ENCODE measurements around the gene EHMT1.

The EHMT1 gene

DNA sequence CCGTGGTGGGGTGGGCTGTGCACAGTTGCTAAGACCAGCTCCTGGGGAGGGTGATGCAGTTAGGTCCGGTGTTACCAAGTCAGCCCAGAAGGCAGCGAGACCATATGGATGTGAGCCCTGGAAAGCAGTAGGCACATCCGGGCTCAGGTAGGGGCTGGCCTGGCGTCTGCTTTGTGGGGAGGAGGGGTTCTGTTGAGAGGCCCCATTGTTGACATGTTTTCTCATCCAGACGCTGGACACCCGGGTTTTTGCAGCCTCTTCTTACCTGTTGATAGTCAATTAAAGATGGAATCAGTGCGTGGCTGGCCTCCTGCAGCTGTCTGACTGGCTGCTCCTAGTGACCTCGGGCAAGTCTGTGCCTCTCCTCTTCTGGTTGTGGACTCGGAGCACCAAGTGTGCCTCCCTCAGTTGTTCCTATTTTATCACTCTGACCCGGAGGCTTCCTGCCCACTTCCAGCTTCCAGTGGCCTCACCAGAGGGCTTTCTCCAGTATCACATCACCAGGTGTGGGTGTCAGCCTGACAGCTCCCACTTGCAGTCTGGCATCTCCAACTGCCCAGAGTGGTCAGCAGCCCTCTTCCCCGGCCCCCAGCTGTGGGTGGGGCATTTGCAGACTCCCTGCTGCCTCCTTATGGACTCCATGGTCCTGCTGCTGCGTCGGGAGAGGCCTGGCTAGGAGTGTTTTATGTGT, 90.8 kb downstream of the EHMT1 start:
- Histone ChIP-seq H3K4me3 (ENCODE audit: low read depth, low read length, poor library complexity, severe bottlenecking) (no peak overlapping the region), H3K4me2 (ENCODE audit: low read length) (no peak overlapping the region), H3K27me3 (ENCODE audit: insufficient read depth, low read length) (no peaks in the 10 kb centered on the region), H3K9ac (ENCODE audit: low read length) (no peak overlapping the region), H3K4me1 (ENCODE audit: insufficient read depth, low read length, severe bottlenecking) (peaks cover 18% of the 10 kb centered on the region), H4K20me1 (ENCODE audit: insufficient read depth, low read length) (no peaks in the 10 kb centered on the region), H2AFZ (ENCODE audit: low read length) (no peak overlapping the region), H3F3A (ENCODE audit: insufficient read depth, low read length) (no peaks in the 10 kb centered on the region; the same call in 1 of the 2 replicates), H3K36me3 (ENCODE audit: insufficient read depth, low read length) (peaks cover 52% of the 10 kb centered on the region), H3K27ac (ENCODE audit: low read depth, low read length, poor library complexity, severe bottlenecking) (no peak overlapping the region), H3K79me2 (ENCODE audit: insufficient read depth, low read length) (peaks cover 37% of the 10 kb centered on the region), H3K9me2 (ENCODE audit: low read depth, low read length) (no peaks in the 10 kb centered on the region), H3K9me3 (ENCODE audit: low read length) (peaks cover 4% of the 10 kb centered on the region; the same call in 1 of the 2 replicates)
- no peak for TF ChIP-seq EZH2 (IDR thresholded peaks at IDR 0.05; ENCODE audit: borderline replicate concordance, low read length)
- TF ChIP-seq, protein P1, sequence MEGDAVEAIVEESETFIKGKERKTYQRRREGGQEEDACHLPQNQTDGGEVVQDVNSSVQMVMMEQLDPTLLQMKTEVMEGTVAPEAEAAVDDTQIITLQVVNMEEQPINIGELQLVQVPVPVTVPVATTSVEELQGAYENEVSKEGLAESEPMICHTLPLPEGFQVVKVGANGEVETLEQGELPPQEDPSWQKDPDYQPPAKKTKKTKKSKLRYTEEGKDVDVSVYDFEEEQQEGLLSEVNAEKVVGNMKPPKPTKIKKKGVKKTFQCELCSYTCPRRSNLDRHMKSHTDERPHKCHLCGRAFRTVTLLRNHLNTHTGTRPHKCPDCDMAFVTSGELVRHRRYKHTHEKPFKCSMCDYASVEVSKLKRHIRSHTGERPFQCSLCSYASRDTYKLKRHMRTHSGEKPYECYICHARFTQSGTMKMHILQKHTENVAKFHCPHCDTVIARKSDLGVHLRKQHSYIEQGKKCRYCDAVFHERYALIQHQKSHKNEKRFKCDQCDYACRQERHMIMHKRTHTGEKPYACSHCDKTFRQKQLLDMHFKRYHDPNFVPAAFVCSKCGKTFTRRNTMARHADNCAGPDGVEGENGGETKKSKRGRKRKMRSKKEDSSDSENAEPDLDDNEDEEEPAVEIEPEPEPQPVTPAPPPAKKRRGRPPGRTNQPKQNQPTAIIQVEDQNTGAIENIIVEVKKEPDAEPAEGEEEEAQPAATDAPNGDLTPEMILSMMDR (IDR thresholded peaks at IDR 0.05; ENCODE audit: low read length), result no peak

GRCh38 chr9:137710704-137711103, 91.9 kb downstream of the EHMT1 start:
- Histone ChIP-seq H3K4me1 (ENCODE audit: insufficient read depth, low read length, severe bottlenecking) (peaks cover 9% of the 10 kb centered on the region), H3K9me3 (ENCODE audit: low read length) (peaks cover 11% of the 10 kb centered on the region; the same call in 1 of the 2 replicates), H3K4me3 (ENCODE audit: low read depth, low read length, poor library complexity, severe bottlenecking) (no peak overlapping the region), H3F3A (ENCODE audit: insufficient read depth, low read length) (peaks cover 2% of the 10 kb centered on the region; the same call in 1 of the 2 replicates), H2AFZ (ENCODE audit: low read length) (no peak overlapping the region), H3K79me2 (ENCODE audit: insufficient read depth, low read length) (peaks cover 37% of the 10 kb centered on the region), H3K4me2 (ENCODE audit: low read length) (no peak overlapping the region), H3K36me3 (ENCODE audit: insufficient read depth, low read length) (peaks cover 64% of the 10 kb centered on the region), H3K9me2 (ENCODE audit: low read depth, low read length) (no peaks in the 10 kb centered on the region), H3K9ac (ENCODE audit: low read length) (no peak overlapping the region), H3K27ac (ENCODE audit: low read depth, low read length, poor library complexity, severe bottlenecking) (no peak overlapping the region), H4K20me1 (ENCODE audit: insufficient read depth, low read length) (no peaks in the 10 kb centered on the region), H3K27me3 (ENCODE audit: insufficient read depth, low read length) (no peaks in the 10 kb centered on the region)
- TF ChIP-seq, protein P1 (IDR thresholded peaks at IDR 0.05; ENCODE audit: low read length), result no peak
- no peak for TF ChIP-seq EZH2 (IDR thresholded peaks at IDR 0.05; ENCODE audit: borderline replicate concordance, low read length)

DNA sequence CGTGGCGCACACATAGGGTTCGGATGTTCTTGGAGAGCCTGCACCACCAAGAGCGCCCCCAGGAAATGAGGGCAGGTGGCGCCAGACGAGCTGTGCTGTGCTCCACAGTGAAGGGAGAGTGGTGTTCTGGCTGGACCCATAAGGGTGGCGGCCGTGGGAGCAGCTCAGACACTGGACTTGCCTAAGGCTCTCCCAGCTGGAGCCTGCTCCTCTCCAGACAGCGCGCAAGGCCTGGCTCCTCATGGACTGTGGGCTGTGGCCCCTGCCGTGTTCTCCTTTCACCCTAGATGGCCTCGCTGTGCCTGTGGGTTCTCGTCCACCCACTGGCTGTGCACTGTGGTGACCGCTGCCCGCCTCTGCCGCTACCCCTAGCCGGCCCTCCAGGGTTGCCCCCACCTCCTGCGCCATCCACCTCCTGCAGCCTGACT, 92.9 kb downstream of the EHMT1 start:
- Histone ChIP-seq H3K4me2 (ENCODE audit: low read length) (no peak overlapping the region), H3F3A (ENCODE audit: insufficient read depth, low read length) (peaks cover 4% of the 10 kb centered on the region; the same call in 1 of the 2 replicates), H3K79me2 (ENCODE audit: insufficient read depth, low read length) (peaks cover 33% of the 10 kb centered on the region), H3K27me3 (ENCODE audit: insufficient read depth, low read length) (no peaks in the 10 kb centered on the region), H3K4me1 (ENCODE audit: insufficient read depth, low read length, severe bottlenecking) (no peaks in the 10 kb centered on the region), H3K36me3 (ENCODE audit: insufficient read depth, low read length) (peaks cover 69% of the 10 kb centered on the region), H3K9ac (ENCODE audit: low read length) (no peak overlapping the region), H2AFZ (ENCODE audit: low read length) (no peak overlapping the region), H3K9me3 (ENCODE audit: low read length) (peaks cover 11% of the 10 kb centered on the region; the same call in 1 of the 2 replicates), H4K20me1 (ENCODE audit: insufficient read depth, low read length) (no peaks in the 10 kb centered on the region), H3K27ac (ENCODE audit: low read depth, low read length, poor library complexity, severe bottlenecking) (no peak overlapping the region), H3K4me3 (ENCODE audit: low read depth, low read length, poor library complexity, severe bottlenecking) (no peak overlapping the region), H3K9me2 (ENCODE audit: low read depth, low read length) (no peaks in the 10 kb centered on the region)
- no peak for TF ChIP-seq EZH2 (IDR thresholded peaks at IDR 0.05; ENCODE audit: borderline replicate concordance, low read length)

Measured in OCI-LY1 (cell line).